ENCODE data around the gene KLF7.

DNA sequence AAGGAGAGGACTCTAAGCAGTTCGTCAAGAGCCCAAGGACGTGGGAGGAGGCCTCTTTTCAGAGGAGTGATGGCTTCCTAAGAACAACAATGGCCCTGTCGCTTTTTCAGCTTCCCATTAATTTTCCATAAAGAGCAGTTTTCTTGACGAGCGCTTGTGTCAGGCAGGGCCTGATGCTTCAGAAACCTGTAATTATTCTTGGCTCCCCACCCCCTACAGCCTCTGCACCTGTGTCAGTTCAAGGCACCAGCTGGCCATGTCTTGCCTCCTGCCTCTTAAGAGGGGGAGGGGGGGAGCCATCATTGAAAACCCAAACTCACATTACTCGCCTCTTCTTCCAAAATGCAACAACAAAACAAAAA, 32.3 kb downstream of the KLF7 start:
- TF ChIP-seq, protein P1, sequence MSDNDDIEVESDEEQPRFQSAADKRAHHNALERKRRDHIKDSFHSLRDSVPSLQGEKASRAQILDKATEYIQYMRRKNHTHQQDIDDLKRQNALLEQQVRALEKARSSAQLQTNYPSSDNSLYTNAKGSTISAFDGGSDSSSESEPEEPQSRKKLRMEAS (IDR thresholded peaks at IDR 0.05): no peak
- TF ChIP-seq, protein P2, sequence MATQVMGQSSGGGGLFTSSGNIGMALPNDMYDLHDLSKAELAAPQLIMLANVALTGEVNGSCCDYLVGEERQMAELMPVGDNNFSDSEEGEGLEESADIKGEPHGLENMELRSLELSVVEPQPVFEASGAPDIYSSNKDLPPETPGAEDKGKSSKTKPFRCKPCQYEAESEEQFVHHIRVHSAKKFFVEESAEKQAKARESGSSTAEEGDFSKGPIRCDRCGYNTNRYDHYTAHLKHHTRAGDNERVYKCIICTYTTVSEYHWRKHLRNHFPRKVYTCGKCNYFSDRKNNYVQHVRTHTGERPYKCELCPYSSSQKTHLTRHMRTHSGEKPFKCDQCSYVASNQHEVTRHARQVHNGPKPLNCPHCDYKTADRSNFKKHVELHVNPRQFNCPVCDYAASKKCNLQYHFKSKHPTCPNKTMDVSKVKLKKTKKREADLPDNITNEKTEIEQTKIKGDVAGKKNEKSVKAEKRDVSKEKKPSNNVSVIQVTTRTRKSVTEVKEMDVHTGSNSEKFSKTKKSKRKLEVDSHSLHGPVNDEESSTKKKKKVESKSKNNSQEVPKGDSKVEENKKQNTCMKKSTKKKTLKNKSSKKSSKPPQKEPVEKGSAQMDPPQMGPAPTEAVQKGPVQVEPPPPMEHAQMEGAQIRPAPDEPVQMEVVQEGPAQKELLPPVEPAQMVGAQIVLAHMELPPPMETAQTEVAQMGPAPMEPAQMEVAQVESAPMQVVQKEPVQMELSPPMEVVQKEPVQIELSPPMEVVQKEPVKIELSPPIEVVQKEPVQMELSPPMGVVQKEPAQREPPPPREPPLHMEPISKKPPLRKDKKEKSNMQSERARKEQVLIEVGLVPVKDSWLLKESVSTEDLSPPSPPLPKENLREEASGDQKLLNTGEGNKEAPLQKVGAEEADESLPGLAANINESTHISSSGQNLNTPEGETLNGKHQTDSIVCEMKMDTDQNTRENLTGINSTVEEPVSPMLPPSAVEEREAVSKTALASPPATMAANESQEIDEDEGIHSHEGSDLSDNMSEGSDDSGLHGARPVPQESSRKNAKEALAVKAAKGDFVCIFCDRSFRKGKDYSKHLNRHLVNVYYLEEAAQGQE (IDR thresholded peaks at IDR 0.05; ENCODE audit: low read depth): no peak
- no peak for TF ChIP-seq YY1 (IDR thresholded peaks at IDR 0.05; ENCODE audit: low read depth)
- no peak for TF ChIP-seq TAF1 (IDR thresholded peaks at IDR 0.05; ENCODE audit: low read depth)
- TF ChIP-seq, protein P3, sequence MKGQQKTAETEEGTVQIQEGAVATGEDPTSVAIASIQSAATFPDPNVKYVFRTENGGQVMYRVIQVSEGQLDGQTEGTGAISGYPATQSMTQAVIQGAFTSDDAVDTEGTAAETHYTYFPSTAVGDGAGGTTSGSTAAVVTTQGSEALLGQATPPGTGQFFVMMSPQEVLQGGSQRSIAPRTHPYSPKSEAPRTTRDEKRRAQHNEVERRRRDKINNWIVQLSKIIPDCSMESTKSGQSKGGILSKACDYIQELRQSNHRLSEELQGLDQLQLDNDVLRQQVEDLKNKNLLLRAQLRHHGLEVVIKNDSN (IDR thresholded peaks at IDR 0.05): no peak
- no peak for TF ChIP-seq EP300 (IDR thresholded peaks at IDR 0.05; ENCODE audit: borderline replicate concordance)
- TF ChIP-seq RAD21 (IDR thresholded peaks at IDR 0.05; ENCODE audit: low read depth): no peak

All from Ishikawa (cell line).